GM21737 (cell line): Measurements from ENCODE around the gene KATNB1.

Experiments used
- ATAC-seq: cut with Tn5 transposase; IDR thresholded peaks from one replicate; pipeline ENCODE4 v1.9.1; 2021; ENCODE audit warnings: mild to moderate bottlenecking, moderate library complexity; ENCODE audit not compliant: unreplicated experiment

Gene KATNB1

GRCh38 chr16:57803134-57803990 lies 67.8 kb downstream of the KATNB1 start:
- ATAC-seq, result no peak

GRCh38 chr16:57804111-57804837 lies 68.7 kb downstream of the KATNB1 start:
- no peak for ATAC-seq

GRCh38 chr16:57805176-57805575 lies 69.6 kb downstream of the KATNB1 start:
- no peak for ATAC-seq
